OCI-LY3 (cell line): ENCODE data around the gene ANKS1A.

Source experiments
- CTCF ChIP-seq: fragments of 200-600, 300-600 bp; sonication (generic); IDR thresholded peaks from 2 replicates; pipeline ENCODE4 v1.5.1; 2014; ENCODE audit warnings: antibody characterized with exemption, low read length, low read depth
- EZH2phosphoT487 ChIP-seq: fragments of 200-600 bp; shearing (Covaris generic); IDR thresholded peaks from 2 replicates; pipeline ENCODE4 v1.6.1; 2018; ENCODE audit warnings: antibody characterized with exemption, mixed run types, low read depth

GRCh38 chr6:35073211-35073610 is 184.2 kb downstream of the ANKS1A start:
- TF ChIP-seq CTCF (no peak), EZH2phosphoT487 (no peak)
